H1 (cell line): ENCODE results near the gene FAM120C. TPM values are rescaled to one million over a fixed set of nuclear protein-coding genes. Genes with fewer than 3 reads are reported as not detected.

Experiments used
- CTCF ChIA-PET: fragments of 300-600 bp; sonication (Branson Sonifier 250); formaldehyde crosslinking; loops from one replicate; lab custom pipeline; 2021; ENCODE audit not compliant: partially characterized antibody; lab: Charles Lee
- POLR2A ChIA-PET: fragments of 300-600 bp; sonication (Branson Sonifier 250); formaldehyde crosslinking; loops from one replicate; lab custom pipeline; 2021; ENCODE audit warnings: inconsistent platforms; ENCODE audit not compliant: partially characterized antibody; lab: Charles Lee
- DNase-seq, 2 experiments: peaks; one replicate each; pipeline versions ENCODE4 v3.0.0 to v3.0.0-alpha.2; 2010 to 2022; ENCODE audit warnings: low spot score in 2 of 2, low read depth in 1 of 2, mixed read lengths in 1 of 2
- FAIRE-seq: peaks from 2 replicates; lab custom pipeline; 2011; peaks lifted over from hg19 to GRCh38; lab: Jason Lieb, UNC
- H2AFZ ChIP-seq: 2 replicates; pipeline ENCODE4 v1.8.1; 2012; ENCODE audit warnings: low read length, inconsistent platforms
- H2AK5ac ChIP-seq: 2 replicates; pipeline ENCODE4 v1.6.1; 2013; ENCODE audit warnings: low read depth, low read length
- H2BK120ac ChIP-seq: replicated peaks from 2 replicates; pipeline ENCODE3; 2013; ENCODE audit warnings: low read depth, low read length, inconsistent platforms
- H2BK12ac ChIP-seq: 2 replicates; pipeline ENCODE4 v1.6.1; 2013; ENCODE audit warnings: low read depth, low read length
- H2BK15ac ChIP-seq: 2 replicates; pipeline ENCODE4 v1.6.1; 2013; ENCODE audit warnings: low read length
- H2BK20ac ChIP-seq: 2 replicates; pipeline ENCODE4 v1.6.1; 2013; ENCODE audit warnings: low read length
- H2BK5ac ChIP-seq: 2 replicates; pipeline ENCODE4 v1.6.1; 2013; ENCODE audit warnings: low read depth, low read length
- H3K14ac ChIP-seq: 2 replicates; pipeline ENCODE4 v1.6.1; 2013; ENCODE audit warnings: inconsistent platforms; ENCODE audit not compliant: insufficient read length
- H3K18ac ChIP-seq: 2 replicates; pipeline ENCODE4 v1.6.1; 2013; ENCODE audit warnings: low read length; ENCODE audit errors: extremely low read depth
- H3K23ac ChIP-seq: 2 replicates; pipeline ENCODE4 v1.6.1; 2013; ENCODE audit warnings: inconsistent platforms; ENCODE audit not compliant: insufficient read length
- H3K23me2 ChIP-seq: 2 replicates; pipeline ENCODE4 v1.6.1; 2013; ENCODE audit warnings: low read depth, low read length
- H3K27ac ChIP-seq: 2 replicates; pipeline ENCODE4 v1.6.1; 2011; ENCODE audit warnings: low read depth, low read length, inconsistent platforms
- H3K27me3 ChIP-seq, 4 experiments: replicated peaks in 1 of 4; 1 replicate in 1 of 4; 2 replicates in 3 of 4; pipeline versions ENCODE4 v1.6.1 to v1.8.1; 2011 to 2013; ENCODE audit warnings: low read length in 3 of 4, mild to moderate bottlenecking in 3 of 4, inconsistent platforms in 2 of 4, mixed read lengths in 2 of 4, moderate library complexity in 1 of 4; ENCODE audit not compliant: control insufficient read depth in 3 of 4, insufficient read depth in 3 of 4; ENCODE audit errors: extremely low read depth in 1 of 4
- H3K36me3 ChIP-seq, 4 experiments: 2 replicates each; pipeline versions ENCODE4 v1.6.1 to v1.8.1; 2011 to 2013; ENCODE audit warnings: mild to moderate bottlenecking in 4 of 4, low read length in 3 of 4, moderate library complexity in 2 of 4, control low read depth in 1 of 4, inconsistent platforms in 1 of 4; ENCODE audit not compliant: insufficient read depth in 4 of 4, control insufficient read depth in 2 of 4
- H3K4ac ChIP-seq: replicated peaks from 2 replicates; pipeline ENCODE3; 2013; ENCODE audit warnings: low read length, low read depth, mixed read lengths, inconsistent platforms; ENCODE audit not compliant: insufficient read length
- H3K4me1 ChIP-seq, 4 experiments: replicated peaks in 1 of 4; 1 replicate in 1 of 4; 2 replicates in 3 of 4; pipeline versions ENCODE4 v1.6.1 to v1.8.1; 2011 to 2013; ENCODE audit warnings: low read length in 3 of 4, inconsistent platforms in 2 of 4, mixed read lengths in 1 of 4; ENCODE audit not compliant: insufficient read depth in 4 of 4, control insufficient read depth in 3 of 4
- H3K4me2 ChIP-seq, 2 experiments: 2 replicates each; pipeline versions ENCODE4 v1.6.1 to v1.8.1; 2011 to 2013; ENCODE audit warnings: low read depth in 2 of 2, low read length in 2 of 2, control low read depth in 1 of 2, inconsistent platforms in 1 of 2, mild to moderate bottlenecking in 1 of 2; ENCODE audit not compliant: insufficient read depth in 1 of 2
- H3K4me3 ChIP-seq, 4 experiments: fragments of 200-600, 300-600 bp in 1 of 4; sonication (generic), shearing (Covaris generic), sonication (Bioruptor Twin) in 1 of 4; 2 replicates each; pipeline versions ENCODE4 v1.5.1 to v1.8.1; 2011 to 2016; ENCODE audit warnings: low read length in 4 of 4, low read depth in 3 of 4, control low read depth in 2 of 4, inconsistent platforms in 2 of 4, mild to moderate bottlenecking in 2 of 4, mixed read lengths in 1 of 4, moderate library complexity in 1 of 4; ENCODE audit not compliant: insufficient read depth in 2 of 4; ENCODE audit errors: extremely low read depth in 1 of 4
- H3K56ac ChIP-seq: replicated peaks from 2 replicates; pipeline ENCODE3; 2013; ENCODE audit warnings: low read depth, mild to moderate bottlenecking, mixed read lengths, low read length, inconsistent platforms; ENCODE audit not compliant: insufficient read length
- H3K79me1 ChIP-seq: 2 replicates; pipeline ENCODE4 v1.6.1; 2013; ENCODE audit warnings: low read depth, low read length, control low read depth
- H3K79me2 ChIP-seq, 2 experiments: 2 replicates each; pipeline versions ENCODE4 v1.6.1 to v1.8.1; 2012 to 2013; ENCODE audit warnings: low read length in 2 of 2, mild to moderate bottlenecking in 2 of 2, inconsistent platforms in 1 of 2; ENCODE audit not compliant: insufficient read depth in 2 of 2, control insufficient read depth in 1 of 2
- H3K9ac ChIP-seq, 4 experiments: replicated peaks in 1 of 4; 1 replicate in 1 of 4; 2 replicates in 3 of 4; pipeline versions ENCODE4 v1.6.1 to v1.8.1; 2011 to 2013; ENCODE audit warnings: low read depth in 3 of 4, low read length in 3 of 4, control low read depth in 2 of 4, mild to moderate bottlenecking in 2 of 4, moderate library complexity in 2 of 4, inconsistent platforms in 1 of 4; ENCODE audit errors: extremely low read depth in 1 of 4
- H3K9me3 ChIP-seq, 2 experiments: 2 replicates each; pipeline versions ENCODE4 v1.6.1 to v1.8.1; 2012 to 2013; ENCODE audit warnings: mild to moderate bottlenecking in 2 of 2, moderate library complexity in 2 of 2, control low read depth in 1 of 2, inconsistent platforms in 1 of 2, low read depth in 1 of 2, low read length in 1 of 2, mixed read lengths in 1 of 2; ENCODE audit not compliant: insufficient read depth in 2 of 2
- H4K20me1 ChIP-seq, 2 experiments: replicated peaks in 1 of 2; 2 replicates each; pipeline versions ENCODE3 to v1.8.1; 2011 to 2013; ENCODE audit warnings: inconsistent platforms in 2 of 2, low read length in 2 of 2, mild to moderate bottlenecking in 1 of 2; ENCODE audit not compliant: insufficient read depth in 2 of 2, control insufficient read depth in 1 of 2
- H4K5ac ChIP-seq: 2 replicates; pipeline ENCODE4 v1.6.1; 2013; ENCODE audit warnings: low read length, low read depth, mixed read lengths, inconsistent platforms; ENCODE audit not compliant: insufficient read length
- H4K8ac ChIP-seq: 2 replicates; pipeline ENCODE4 v1.8.0; 2013; ENCODE audit warnings: mild to moderate bottlenecking, moderate library complexity, low read length, inconsistent platforms; ENCODE audit not compliant: insufficient read depth; ENCODE audit errors: extremely low read depth
- H4K91ac ChIP-seq: replicated peaks from 2 replicates; pipeline ENCODE3; 2013; ENCODE audit warnings: low read length, mixed read lengths, inconsistent platforms; ENCODE audit not compliant: insufficient read length
- BCL11A ChIP-seq, 2 experiments: IDR thresholded peaks; one replicate each; pipeline ENCODE4 v1.6.1; 2011; ENCODE audit warnings: low read depth in 2 of 2, low read length in 2 of 2, mild to moderate bottlenecking in 2 of 2
- CBX5 ChIP-seq: fragments of 300-800, 300-1000 bp; sonication (generic); IDR thresholded peaks from 2 replicates; pipeline ENCODE4 v1.7.1; 2016; ENCODE audit warnings: antibody characterized with exemption, low read length, low read depth
- KDM4A ChIP-seq: IDR thresholded peaks from one replicate; pipeline ENCODE4 v1.7.1; 2012; ENCODE audit warnings: low read depth, mild to moderate bottlenecking, moderate library complexity, low read length, inconsistent platforms; ENCODE audit not compliant: severe bottlenecking
- KDM5A ChIP-seq: fragments of 200-600 bp; IDR thresholded peaks from 2 replicates; pipeline ENCODE4 v1.7.1; 2012; ENCODE audit warnings: mild to moderate bottlenecking, low read length, inconsistent platforms, mixed read lengths
- RFX5 ChIP-seq: IDR thresholded peaks from 2 replicates; pipeline ENCODE4 v1.6.1; 2011; ENCODE audit warnings: low read depth, low read length, improper control_type of control experiment, borderline replicate concordance
- SP2 ChIP-seq: IDR thresholded peaks from 2 replicates; pipeline ENCODE4 v1.6.1; 2012; ENCODE audit warnings: mild to moderate bottlenecking, low read length, inconsistent platforms
- USF2 ChIP-seq: IDR thresholded peaks from 2 replicates; pipeline ENCODE4 v1.6.1; 2011; ENCODE audit warnings: low read length, improper control_type of control experiment
- WGBS, 2 experiments: shearing (Covaris generic) in 1 of 2; methylation state at CpG; one replicate each; pipeline versions ENCODE4 v1.1.6 to v1.1.7; 2013 to 2015; ENCODE audit warnings: low lambda C conversion rate in 2 of 2, mixed read lengths in 2 of 2, inconsistent platforms in 1 of 2, low coverage in 1 of 2, missing lambda C conversion rate in 1 of 2; ENCODE audit not compliant: insufficient replicate concordance in 2 of 2, insufficient coverage in 1 of 2, insufficient read length in 1 of 2; ENCODE audit errors: extremely low coverage in 1 of 2, missing lambda C conversion rate in 1 of 2; 5-methylcytosine and 5-hydroxymethylcytosine counted together
- polyA plus RNA-seq, 7 experiments: library from polyadenylated mRNA; depleted of rRNA in 3 of 7; stranded (reverse) in 5 of 7; unstranded in 2 of 7; fragments of >200 nt in 5 of 7; fragments of 200-250 nt in 2 of 7; gene quantifications; 1 replicate in 5 of 7; 2 replicates in 1 of 7; 4 replicates in 1 of 7; pipeline versions ENCODE4 v1.2.1 to v1.2.3, GENCODE V29; 2011 to 2013; ENCODE audit warnings: missing spikeins in 2 of 7, mixed read lengths in 2 of 7
- total RNA-seq: library from RNA; stranded (reverse); fragmentation: NEBNext Ultra II Directional; extraction: Animal tissue kit (Norgen Biotek cat#: 25700); gene quantifications from 2 replicates; pipeline ENCODE4 v1.2.1, GENCODE V29; 2021

Gene FAM120C
- total and polyA plus RNA-seq, 2 of the 8 experiments (the other 6 are each of a cell fraction or from before 2014, with no cell fraction given), result 4.4 to 8.1 TPM

- TF ChIP-seq KDM4A (no peak), SP2 (no peak), CBX5 (no peak), RFX5 (no peak), USF2 (no peak), KDM5A (no peak), BCL11A (IDR thresholded peaks at IDR 0.05; ENCODE audit: low read depth in 2 of 2, low read length in 2 of 2) (no peak)
- Histone ChIP-seq H4K5ac (no peak overlapping the region), H3K79me1 (no peaks in the 10 kb centered on the region), H2BK15ac (no peak overlapping the region), H3K56ac (no peak overlapping the region), H3K79me2 (no peaks in the 10 kb centered on the region), H3K4me1 (peaks cover 1 to 7% (median 3%) of the 10 kb centered on the region in 4 experiments; a peak in 2 of 7 replicates), H3K9me3 (peaks cover 2 to 5% of the 10 kb centered on the region in 2 experiments; a peak in 1 of 4 replicates), H4K91ac (no peak overlapping the region), H2BK5ac (no peak overlapping the region), H3K27me3 (no peaks in the 10 kb centered on the region), H3K27ac (no peak overlapping the region), H3K23ac (no peak overlapping the region), H2AK5ac (no peak overlapping the region), H3K4me2 (no peak overlapping the region), H3K36me3 (no peaks in the 10 kb centered on the region), H3K4me3 (no peak overlapping the region), H4K8ac (no peak overlapping the region), H2BK12ac (no peak overlapping the region), H3K23me2 (peaks cover 3% of the 10 kb centered on the region), H3K9ac (no peak overlapping the region), H2BK120ac (no peak overlapping the region), H4K20me1 (no peaks in the 10 kb centered on the region), H2BK20ac (no peak overlapping the region), H3K14ac (no peak overlapping the region), H2AFZ (no peak overlapping the region), H3K4ac (no peak overlapping the region), H3K18ac (no peak overlapping the region)
- POLR2A ChIA-PET, result no interaction called here
- CTCF ChIA-PET, result no interaction called here
- DNase-seq (no peak), FAIRE-seq (no peak)
- 88% methylated on average over 3 of the region's 3 CpGs; no CpG with 5 or more reads in 1 of the 2 experiments for WGBS, 2 experiments
Observed at GRCh38 chrX:54049801-54050200, 133.3 kb downstream of the FAM120C start.
